ENCODE data around the gene RBM39. TPM values are rescaled to one million over a fixed set of nuclear protein-coding genes. Genes with fewer than 3 reads are reported as not detected.
A peak's percentile ranks its signal among the peaks of the same experiment; 100 is the strongest.

The RBM39 gene
- total and polyA plus RNA-seq, 10 of the 15 experiments (the other 5 are each of a cell fraction or from before 2014, with no cell fraction given): 135 to 280 (median 217) TPM

DNA sequence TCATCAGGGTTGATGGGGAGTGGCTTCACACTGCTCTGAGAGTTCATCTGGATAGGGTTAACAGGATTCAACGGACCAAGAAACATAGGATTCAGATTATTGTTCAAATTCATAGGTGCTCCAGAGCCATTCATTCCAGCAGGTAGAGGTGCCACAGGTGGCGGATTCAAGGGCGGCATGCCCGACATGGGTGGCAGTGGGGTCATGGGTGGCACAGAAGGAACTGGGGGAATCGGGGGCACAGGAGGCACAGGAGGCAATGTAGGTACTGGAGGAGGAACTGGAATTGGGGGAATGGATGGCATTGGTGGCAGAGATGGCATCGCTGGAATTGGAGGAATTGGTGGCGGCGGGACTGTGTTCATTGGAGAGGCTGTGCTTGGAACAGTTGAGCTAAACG lies 87.6 kb downstream of the RBM39 start:
- no peak overlapping the region for H3K27ac ChIP-seq (ENCODE audit: control insufficient read depth, insufficient read depth)
- DNase-seq (ENCODE audit: low read depth, low spot score) (no peak), ATAC-seq (no peak), FAIRE-seq (no peak)
- SMC1A ChIA-PET (ENCODE audit: uncharacterized antibody, unreplicated experiment): interaction anchor here (1.3 to 1.5 kb wide), 2 partner anchors 16 to 24 kb away, joined by 3 to 4 read pairs; no protein-coding TSS in a partner anchor
- TF ChIP-seq MYB (IDR thresholded peaks at IDR 0.05; ENCODE audit: borderline replicate concordance, low read depth, low read length) (no peak), POLR2A (IDR thresholded peaks at IDR 0.05; ENCODE audit: low read depth, low read length) (0 out of 2 replicates have a peak, but pooled peaks have one; percentile 10)
- no peak overlapping the region for H3K4me3 ChIP-seq
- POLR2A ChIA-PET: interaction anchor here (0.6 to 0.7 kb wide), 2 partner anchors 88 to 198 kb away, joined by 3 to 10 read pairs; partner anchors contain the start of gene RBM39
- no peaks in the 10 kb centered on the region for H3K27me3 ChIP-seq (replicated peaks in 1 of 2; ENCODE audit: control insufficient read depth in 2 of 2, insufficient read depth in 2 of 2, low read length in 1 of 2)
- no peak overlapping the region for H3K9ac ChIP-seq (ENCODE audit: control insufficient read depth, insufficient read depth, low read length)
- no TSS peak for BruUV-seq (replicated peaks)
- H3K36me3 ChIP-seq (ENCODE audit: control insufficient read depth in 2 of 2, insufficient read depth in 2 of 2, low read length in 1 of 2): peaks cover 19 to 30% of the 10 kb centered on the region in 2 experiments
- no peaks in the 10 kb centered on the region for H3K4me1 ChIP-seq (ENCODE audit: control insufficient read depth, insufficient read depth, low read length)
- RAD21 ChIA-PET (ENCODE audit: unreplicated experiment): no interaction called here
- H3K79me2 ChIP-seq (ENCODE audit: control insufficient read depth, insufficient read depth, low read length): peaks cover 87% of the 10 kb centered on the region
- in situ Hi-C loops (cut with MboI): no loop called here
- intact Hi-C loops (cut with micrococcal nuclease; ENCODE audit: unreplicated experiment): no loop called here
- no peaks in the 10 kb centered on the region for H3K9me3 ChIP-seq (replicated peaks; ENCODE audit: control insufficient read depth, insufficient read depth, low read length)
- CTCF ChIA-PET: interaction anchor here (1.2 kb wide), 1 partner anchor 37 kb away, joined by 4 read pairs; no protein-coding TSS in a partner anchor
- no peak overlapping the region for H3K4me2 ChIP-seq (ENCODE audit: control insufficient read depth, insufficient read depth)
- no peak overlapping the region for H2AFZ ChIP-seq (ENCODE audit: control insufficient read depth, low read depth, low read length)
- peaks cover 10% of the 10 kb centered on the region for H4K20me1 ChIP-seq (ENCODE audit: control insufficient read depth, insufficient read depth)
- 99% methylated on average over 9 of the region's 9 CpGs for WGBS (ENCODE audit: insufficient coverage, insufficient replicate concordance, low lambda C conversion rate, missing lambda C conversion rate)

DNA sequence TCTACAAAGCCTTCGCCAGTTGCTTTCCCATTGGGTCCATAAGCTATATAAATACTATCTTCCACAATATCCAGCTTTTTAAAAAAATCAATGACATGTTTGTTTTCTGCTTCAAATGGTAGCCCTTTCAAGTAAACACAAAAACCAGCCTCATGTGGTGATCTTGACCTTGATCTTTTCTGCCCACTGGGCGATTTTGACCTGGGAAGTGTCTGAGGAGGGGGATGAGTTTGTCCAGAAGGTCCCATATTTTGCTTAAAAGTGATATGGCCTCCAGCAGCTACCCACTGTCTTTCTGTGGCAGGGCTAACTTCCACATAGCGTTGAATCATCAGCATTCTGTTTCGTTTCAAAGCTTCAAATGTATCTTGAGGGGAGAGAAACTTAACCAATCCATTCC lies 88.2 kb downstream of the RBM39 start:
- intact Hi-C loops (cut with micrococcal nuclease; ENCODE audit: unreplicated experiment): no loop called here
- H4K20me1 ChIP-seq (ENCODE audit: control insufficient read depth, insufficient read depth): peaks cover 10% of the 10 kb centered on the region
- RAD21 ChIA-PET (ENCODE audit: unreplicated experiment): interaction anchor here (0.6 kb wide), 1 partner anchor 75 kb away, joined by 3 read pairs; no protein-coding TSS in a partner anchor
- no peak for TF ChIP-seq KLF5 (IDR thresholded peaks at IDR 0.05; ENCODE audit: partially characterized antibody)
- TF ChIP-seq CEBPB (IDR thresholded peaks at IDR 0.05; ENCODE audit: borderline replicate concordance in 1 of 2, low read depth in 2 of 2, low read length in 2 of 2): no peak
- TF ChIP-seq CREB1 (IDR thresholded peaks at IDR 0.05; ENCODE audit: low read depth): no peak
- TF ChIP-seq KAT2A (conservative IDR thresholded peaks at IDR 0.05; ENCODE audit: control insufficient read depth, low read depth, low read length): no peak
- TF ChIP-seq POU2F2 (IDR thresholded peaks at IDR 0.05; ENCODE audit: borderline replicate concordance, low read depth, low read length): no peak
- TF ChIP-seq, protein P1, sequence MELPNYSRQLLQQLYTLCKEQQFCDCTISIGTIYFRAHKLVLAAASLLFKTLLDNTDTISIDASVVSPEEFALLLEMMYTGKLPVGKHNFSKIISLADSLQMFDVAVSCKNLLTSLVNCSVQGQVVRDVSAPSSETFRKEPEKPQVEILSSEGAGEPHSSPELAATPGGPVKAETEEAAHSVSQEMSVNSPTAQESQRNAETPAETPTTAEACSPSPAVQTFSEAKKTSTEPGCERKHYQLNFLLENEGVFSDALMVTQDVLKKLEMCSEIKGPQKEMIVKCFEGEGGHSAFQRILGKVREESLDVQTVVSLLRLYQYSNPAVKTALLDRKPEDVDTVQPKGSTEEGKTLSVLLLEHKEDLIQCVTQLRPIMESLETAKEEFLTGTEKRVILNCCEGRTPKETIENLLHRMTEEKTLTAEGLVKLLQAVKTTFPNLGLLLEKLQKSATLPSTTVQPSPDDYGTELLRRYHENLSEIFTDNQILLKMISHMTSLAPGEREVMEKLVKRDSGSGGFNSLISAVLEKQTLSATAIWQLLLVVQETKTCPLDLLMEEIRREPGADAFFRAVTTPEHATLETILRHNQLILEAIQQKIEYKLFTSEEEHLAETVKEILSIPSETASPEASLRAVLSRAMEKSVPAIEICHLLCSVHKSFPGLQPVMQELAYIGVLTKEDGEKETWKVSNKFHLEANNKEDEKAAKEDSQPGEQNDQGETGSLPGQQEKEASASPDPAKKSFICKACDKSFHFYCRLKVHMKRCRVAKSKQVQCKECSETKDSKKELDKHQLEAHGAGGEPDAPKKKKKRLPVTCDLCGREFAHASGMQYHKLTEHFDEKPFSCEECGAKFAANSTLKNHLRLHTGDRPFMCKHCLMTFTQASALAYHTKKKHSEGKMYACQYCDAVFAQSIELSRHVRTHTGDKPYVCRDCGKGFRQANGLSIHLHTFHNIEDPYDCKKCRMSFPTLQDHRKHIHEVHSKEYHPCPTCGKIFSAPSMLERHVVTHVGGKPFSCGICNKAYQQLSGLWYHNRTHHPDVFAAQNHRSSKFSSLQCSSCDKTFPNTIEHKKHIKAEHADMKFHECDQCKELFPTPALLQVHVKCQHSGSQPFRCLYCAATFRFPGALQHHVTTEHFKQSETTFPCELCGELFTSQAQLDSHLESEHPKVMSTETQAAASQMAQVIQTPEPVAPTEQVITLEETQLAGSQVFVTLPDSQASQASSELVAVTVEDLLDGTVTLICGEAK (IDR thresholded peaks at IDR 0.05; ENCODE audit: borderline replicate concordance): no peak
- no peak for TF ChIP-seq JUNB (IDR thresholded peaks at IDR 0.05)
- no peak for TF ChIP-seq CHD2 (IDR thresholded peaks at IDR 0.05; ENCODE audit: borderline replicate concordance, low read depth, low read length)
- TF ChIP-seq SMC3 (IDR thresholded peaks at IDR 0.05; ENCODE audit: borderline replicate concordance, low read length): no peak
- no peak overlapping the region for H3K9ac ChIP-seq (ENCODE audit: control insufficient read depth, insufficient read depth, low read length)
- no peak overlapping the region for H3K27ac ChIP-seq (ENCODE audit: control insufficient read depth, insufficient read depth)
- H3K4me2 ChIP-seq (ENCODE audit: control insufficient read depth, insufficient read depth): no peak overlapping the region
- DNase-seq (ENCODE audit: low read depth, low spot score): no peak
- 97% methylated on average over 4 of the region's 4 CpGs for WGBS (ENCODE audit: insufficient coverage, insufficient replicate concordance, low lambda C conversion rate, missing lambda C conversion rate)
- POLR2A ChIA-PET: interaction anchor here (0.7 kb wide), 1 partner anchor 88 kb away, joined by 3 read pairs; the partner anchor contains the start of gene RBM39
- CTCF ChIA-PET: interaction anchor here (1.2 kb wide), 1 partner anchor 36 kb away, joined by 4 read pairs; no protein-coding TSS in a partner anchor
- FAIRE-seq: no peak
- in situ Hi-C loops (cut with MboI): no loop called here
- BruUV-seq (replicated peaks): TSS peak; percentile 24
- no peak overlapping the region for H2AFZ ChIP-seq (ENCODE audit: control insufficient read depth, low read depth, low read length)
- H3K4me3 ChIP-seq: no peak overlapping the region
- H3K4me1 ChIP-seq (ENCODE audit: control insufficient read depth, insufficient read depth, low read length): no peaks in the 10 kb centered on the region
- peaks cover 19 to 30% of the 10 kb centered on the region in 2 experiments for H3K36me3 ChIP-seq (ENCODE audit: control insufficient read depth in 2 of 2, insufficient read depth in 2 of 2, low read length in 1 of 2)
- ATAC-seq: no peak
- no peaks in the 10 kb centered on the region for H3K27me3 ChIP-seq (replicated peaks in 1 of 2; ENCODE audit: control insufficient read depth in 2 of 2, insufficient read depth in 2 of 2, low read length in 1 of 2)
- SMC1A ChIA-PET (ENCODE audit: uncharacterized antibody, unreplicated experiment): interaction anchor here (1.1 kb wide), 1 partner anchor 81 kb away, joined by 3 read pairs; no protein-coding TSS in a partner anchor
- H3K9me3 ChIP-seq (replicated peaks; ENCODE audit: control insufficient read depth, insufficient read depth, low read length): no peaks in the 10 kb centered on the region
- H3K79me2 ChIP-seq (ENCODE audit: control insufficient read depth, insufficient read depth, low read length): peaks cover 84% of the 10 kb centered on the region

Measured in GM12878 (cell line).